HG03571 (cell line): ENCODE results near the gene RPL15.

Experiments used
- ATAC-seq: cut with Tn5 transposase; IDR thresholded peaks from one replicate; pipeline ENCODE4 v1.9.1; 2021; ENCODE audit not compliant: unreplicated experiment

The RPL15 gene

DNA sequence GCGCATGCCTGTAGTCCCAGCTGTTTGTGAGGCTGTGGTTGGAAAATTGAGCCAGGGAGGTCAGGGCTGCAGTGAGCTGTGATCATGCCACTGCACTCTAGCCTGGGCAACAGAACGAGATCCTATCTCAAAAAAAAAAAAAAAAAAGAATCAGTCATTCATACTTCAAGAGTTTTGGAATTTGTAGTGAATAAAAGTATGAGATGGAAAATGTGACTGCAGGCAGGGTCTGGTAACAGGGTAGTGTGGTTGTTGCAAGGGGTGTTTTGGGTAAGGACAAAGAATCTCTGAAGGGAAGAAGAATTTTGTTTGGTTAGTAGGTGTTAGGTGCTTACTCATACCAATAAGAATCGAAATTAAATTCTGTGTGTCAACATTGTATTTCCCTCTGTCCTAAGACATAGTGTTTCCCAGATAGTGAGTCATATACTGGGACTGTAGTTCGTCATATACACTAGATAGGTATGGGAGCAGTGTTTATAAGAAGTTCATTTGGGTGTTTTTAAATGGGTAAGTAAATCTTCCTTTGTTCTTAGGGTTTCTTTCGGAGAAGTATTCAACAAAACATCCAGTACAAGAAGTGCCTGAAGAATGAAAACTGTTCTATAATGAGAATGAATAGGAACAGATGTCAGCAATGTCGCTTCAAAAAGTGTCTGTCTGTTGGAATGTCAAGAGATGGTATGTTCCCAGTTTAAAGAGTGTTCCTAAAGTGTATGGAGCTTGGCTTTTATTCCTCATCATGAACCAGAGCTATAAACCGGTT is 42.4 kb downstream of the RPL15 start:
- ATAC-seq: no peak

DNA sequence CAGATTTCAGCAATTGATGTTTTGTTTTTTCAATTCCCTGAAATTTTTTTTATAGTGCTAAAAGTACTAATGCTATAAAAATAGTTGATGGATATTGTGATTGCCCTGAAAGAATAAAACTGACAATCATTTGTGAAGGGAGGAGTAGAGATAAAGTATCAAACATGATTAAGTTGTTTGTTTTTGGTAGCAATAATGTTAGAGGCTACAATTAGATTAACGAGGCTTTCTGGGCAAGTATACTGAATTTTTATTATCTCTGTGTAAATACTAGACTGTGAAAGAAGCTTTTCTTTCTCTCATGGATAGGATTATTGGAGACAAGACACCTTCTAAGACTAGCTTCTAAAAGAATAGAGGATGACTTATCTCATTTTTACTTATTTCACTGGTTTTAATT is 43.7 kb downstream of the RPL15 start:
- ATAC-seq: no peak

DNA sequence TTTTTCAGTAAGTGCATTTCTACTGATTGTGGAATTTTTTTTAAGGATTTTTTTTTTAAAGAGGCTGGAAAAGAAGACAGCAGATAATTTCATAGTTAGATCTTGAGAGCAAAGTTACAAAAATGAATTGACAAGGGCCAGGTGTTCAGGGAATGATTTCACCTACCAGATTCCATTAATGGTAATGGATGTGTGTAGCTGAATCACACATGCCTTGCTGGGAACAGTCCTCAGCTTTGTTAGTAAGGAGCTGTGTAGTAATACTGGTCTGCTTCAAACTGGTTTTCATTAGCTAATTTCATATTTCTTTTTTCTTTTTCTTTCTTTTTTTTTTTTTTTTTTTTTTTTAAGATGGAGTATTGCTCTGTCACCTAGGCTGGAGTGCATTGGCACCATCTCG is 44.1 kb downstream of the RPL15 start:
- no peak for ATAC-seq

DNA sequence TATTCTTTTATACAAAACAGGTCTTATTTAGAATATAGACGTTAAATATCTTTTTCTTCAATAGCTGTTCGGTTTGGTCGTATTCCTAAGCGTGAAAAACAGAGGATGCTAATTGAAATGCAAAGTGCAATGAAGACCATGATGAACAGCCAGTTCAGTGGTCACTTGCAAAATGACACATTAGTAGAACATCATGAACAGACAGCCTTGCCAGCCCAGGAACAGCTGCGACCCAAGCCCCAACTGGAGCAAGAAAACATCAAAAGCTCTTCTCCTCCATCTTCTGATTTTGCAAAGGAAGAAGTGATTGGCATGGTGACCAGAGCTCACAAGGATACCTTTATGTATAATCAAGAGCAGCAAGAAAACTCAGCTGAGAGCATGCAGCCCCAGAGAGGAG is 45.0 kb downstream of the RPL15 start:
- ATAC-seq: no peak

DNA sequence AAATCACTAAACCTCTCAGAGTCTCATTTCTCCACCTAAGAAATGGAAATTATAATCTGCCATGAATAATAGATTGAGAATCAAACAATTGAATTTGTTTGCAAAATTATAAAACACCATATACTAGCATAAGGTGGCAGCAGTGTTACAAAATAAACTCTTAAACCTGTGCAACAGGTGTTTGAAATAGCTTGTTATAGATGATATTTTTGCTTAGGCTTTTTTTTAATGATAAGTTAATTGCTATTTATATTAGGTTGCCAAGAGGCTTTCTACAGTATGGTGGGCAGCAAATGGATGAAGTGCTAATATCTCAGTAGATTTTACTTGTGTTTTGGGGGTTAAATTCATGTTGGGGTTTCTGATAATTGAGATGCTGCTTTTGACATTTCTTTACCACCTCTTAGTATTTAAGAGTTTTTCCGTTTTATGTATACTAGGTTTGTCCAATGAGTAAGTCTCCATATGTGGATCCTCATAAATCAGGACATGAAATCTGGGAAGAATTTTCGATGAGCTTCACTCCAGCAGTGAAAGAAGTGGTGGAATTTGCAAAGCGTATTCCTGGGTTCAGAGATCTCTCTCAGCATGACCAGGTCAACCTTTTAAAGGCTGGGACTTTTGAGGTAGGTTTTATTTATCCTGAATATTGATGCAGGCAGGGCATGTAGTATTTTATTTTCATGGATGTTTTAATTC is 47.8 kb downstream of the RPL15 start:
- ATAC-seq: no peak

DNA sequence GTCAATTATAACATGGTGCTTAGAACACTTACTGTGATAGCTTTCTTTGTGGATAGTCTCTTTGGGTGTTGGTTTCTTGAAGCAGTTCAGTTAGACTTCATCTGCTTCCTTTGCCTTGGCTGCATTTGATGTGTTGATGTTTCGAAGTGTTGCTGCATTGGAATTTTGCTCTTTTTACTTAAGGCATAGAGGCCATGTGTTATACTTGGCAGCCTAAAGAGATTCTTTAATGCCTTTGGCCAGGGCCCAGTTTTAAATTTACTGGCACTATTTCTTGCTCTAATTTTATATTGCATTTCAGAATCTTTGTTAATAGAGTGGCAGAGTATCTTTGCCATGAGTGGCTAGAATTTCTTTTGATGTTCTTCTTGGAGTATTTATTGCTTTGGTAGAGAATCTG is 49.4 kb downstream of the RPL15 start:
- no peak for ATAC-seq

DNA sequence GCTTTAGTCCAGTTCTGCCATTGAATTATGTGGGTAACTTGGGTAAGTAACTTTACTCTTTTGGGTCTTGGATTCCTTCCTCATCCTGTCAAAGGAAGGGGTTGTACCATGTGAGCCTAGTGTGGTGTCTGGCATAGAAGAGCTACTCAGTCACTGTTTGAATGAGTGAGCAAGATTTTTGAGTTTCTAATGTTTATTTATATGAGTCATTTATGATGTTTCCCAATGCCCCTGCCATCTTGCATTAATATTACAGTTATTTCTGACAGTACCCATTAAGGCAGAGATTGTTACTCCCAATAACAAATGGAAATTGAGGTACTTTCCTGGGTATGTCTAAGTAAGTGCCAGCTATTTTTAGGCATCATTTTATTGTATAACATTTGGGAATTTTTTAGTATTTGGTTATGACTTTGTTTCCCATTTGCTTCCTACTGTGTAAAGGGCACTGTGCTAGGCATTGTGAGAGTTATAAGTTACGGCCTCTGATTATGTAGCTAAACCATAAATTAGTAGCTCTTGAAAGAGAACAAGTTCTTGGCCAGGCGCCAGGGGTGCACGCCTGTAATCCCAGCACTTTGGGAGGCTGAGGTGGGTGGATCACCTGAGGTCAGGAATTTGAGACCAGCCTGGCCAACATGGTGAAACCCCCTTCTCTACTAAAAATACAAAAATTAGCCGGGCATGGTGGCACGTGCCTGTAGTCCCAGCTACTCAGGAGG is 51.7 kb downstream of the RPL15 start:
- ATAC-seq: no peak

DNA sequence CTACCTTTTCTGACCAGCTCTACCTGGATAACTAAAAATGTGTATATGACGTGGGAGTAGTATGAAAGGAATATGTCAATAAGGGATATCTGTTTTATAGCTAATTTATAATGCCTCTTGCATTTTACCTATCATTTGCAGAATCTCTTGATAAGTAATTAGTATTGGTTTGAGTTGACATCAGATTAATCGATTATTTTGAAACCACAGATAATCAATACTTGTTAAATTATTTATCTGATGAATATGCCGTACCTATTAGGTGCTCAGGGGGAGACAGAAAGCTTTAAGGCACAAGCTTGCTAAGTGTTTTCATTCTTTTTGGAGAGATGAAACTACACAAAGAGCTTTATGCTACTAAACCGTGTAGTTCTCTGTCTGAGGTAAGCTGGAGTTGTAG is 52.5 kb downstream of the RPL15 start:
- ATAC-seq: no peak
